ENCODE results near the gene MRRF.

GRCh38 chr9:122225312-122226141, 39.2 kb upstream of the MRRF start:
- TF ChIP-seq, protein P1, sequence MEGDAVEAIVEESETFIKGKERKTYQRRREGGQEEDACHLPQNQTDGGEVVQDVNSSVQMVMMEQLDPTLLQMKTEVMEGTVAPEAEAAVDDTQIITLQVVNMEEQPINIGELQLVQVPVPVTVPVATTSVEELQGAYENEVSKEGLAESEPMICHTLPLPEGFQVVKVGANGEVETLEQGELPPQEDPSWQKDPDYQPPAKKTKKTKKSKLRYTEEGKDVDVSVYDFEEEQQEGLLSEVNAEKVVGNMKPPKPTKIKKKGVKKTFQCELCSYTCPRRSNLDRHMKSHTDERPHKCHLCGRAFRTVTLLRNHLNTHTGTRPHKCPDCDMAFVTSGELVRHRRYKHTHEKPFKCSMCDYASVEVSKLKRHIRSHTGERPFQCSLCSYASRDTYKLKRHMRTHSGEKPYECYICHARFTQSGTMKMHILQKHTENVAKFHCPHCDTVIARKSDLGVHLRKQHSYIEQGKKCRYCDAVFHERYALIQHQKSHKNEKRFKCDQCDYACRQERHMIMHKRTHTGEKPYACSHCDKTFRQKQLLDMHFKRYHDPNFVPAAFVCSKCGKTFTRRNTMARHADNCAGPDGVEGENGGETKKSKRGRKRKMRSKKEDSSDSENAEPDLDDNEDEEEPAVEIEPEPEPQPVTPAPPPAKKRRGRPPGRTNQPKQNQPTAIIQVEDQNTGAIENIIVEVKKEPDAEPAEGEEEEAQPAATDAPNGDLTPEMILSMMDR (IDR thresholded peaks at IDR 0.05) = no peak
- no peak for TF ChIP-seq POLR2A (IDR thresholded peaks at IDR 0.05)
